Measurements from ENCODE around the gene ZNF230. TPM values are rescaled to one million over a fixed set of nuclear protein-coding genes. Genes with fewer than 3 reads are reported as not detected.

Gene ZNF230
- total RNA-seq, 1 experiment from 2014 or later = 2.9 TPM

DNA sequence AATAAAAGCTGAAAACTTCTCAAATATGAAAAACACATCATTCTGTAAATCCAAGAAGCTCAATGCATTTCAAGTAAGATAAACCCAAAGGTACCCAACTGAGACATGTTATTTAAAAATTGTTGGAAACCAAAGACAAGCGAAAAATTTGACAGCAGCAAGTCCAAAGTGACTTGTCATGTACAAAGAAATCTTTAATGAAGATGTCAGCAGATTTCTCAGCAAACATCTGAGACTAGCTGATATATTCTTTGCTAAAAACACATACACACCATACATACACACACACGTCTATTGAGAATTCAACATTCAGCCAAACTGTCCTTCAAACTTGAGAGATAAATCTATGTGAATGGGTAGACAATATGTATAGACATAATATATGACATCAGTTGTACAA is 16.7 kb downstream of the ZNF230 start:
- Histone ChIP-seq H3K79me2 (ENCODE audit: low read length) (no peaks in the 10 kb centered on the region), H3K9ac (ENCODE audit: low read length) (no peak overlapping the region), H4K20me1 (ENCODE audit: insufficient read depth, low read depth, low read length) (no peaks in the 10 kb centered on the region), H3K27me3 (ENCODE audit: low read length) (no peaks in the 10 kb centered on the region), H3K4me1 (ENCODE audit: low read length) (no peaks in the 10 kb centered on the region), H3K9me2 (replicated peaks; ENCODE audit: insufficient read depth, low read length) (no peaks in the 10 kb centered on the region), H3K9me3 (ENCODE audit: low read length) (peaks cover 11% of the 10 kb centered on the region; the same call in 1 of the 2 replicates), H3K4me3 (ENCODE audit: low read length) (no peak overlapping the region), H3K4me2 (ENCODE audit: low read depth, low read length, poor library complexity, severe bottlenecking) (no peak overlapping the region), H2AFZ (ENCODE audit: low read length) (no peak overlapping the region), H3K27ac (ENCODE audit: low read length) (no peak overlapping the region), H3K36me3 (ENCODE audit: insufficient read depth, low read length) (no peaks in the 10 kb centered on the region)
- no peak for DNase-seq

DNA sequence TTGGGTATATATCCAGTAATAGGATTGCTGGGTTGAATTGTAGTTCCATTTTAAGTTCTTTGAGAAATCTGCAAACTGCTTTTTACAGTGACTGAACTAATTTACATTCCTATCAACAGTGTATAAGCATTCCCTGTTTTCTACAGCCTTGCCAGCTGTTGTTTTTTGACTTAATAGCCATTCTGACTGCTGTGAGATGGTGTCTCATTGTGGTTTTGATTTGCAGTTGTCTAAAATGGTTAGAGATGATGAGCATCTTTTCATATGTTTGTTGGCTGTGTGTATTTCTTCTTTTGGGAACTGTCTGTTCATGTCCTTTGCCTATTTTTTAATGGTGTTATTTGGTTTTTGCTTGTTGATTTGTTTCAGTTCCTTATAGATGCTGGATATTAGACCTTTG is 18.5 kb downstream of the ZNF230 start:
- no peaks in the 10 kb centered on the region for H3K36me3 ChIP-seq (ENCODE audit: insufficient read depth, low read length)
- no peak overlapping the region for H3K4me2 ChIP-seq (ENCODE audit: low read depth, low read length, poor library complexity, severe bottlenecking)
- DNase-seq = no peak
- no peaks in the 10 kb centered on the region for H4K20me1 ChIP-seq (ENCODE audit: insufficient read depth, low read depth, low read length)
- H2AFZ ChIP-seq (ENCODE audit: low read length) = no peak overlapping the region
- H3K9me3 ChIP-seq (ENCODE audit: low read length) = 0 out of 2 replicates have a peak, but pooled peaks cover 3% of the 10 kb centered on the region
- H3K79me2 ChIP-seq (ENCODE audit: low read length) = no peaks in the 10 kb centered on the region
- H3K27ac ChIP-seq (ENCODE audit: low read length) = no peak overlapping the region
- peaks cover 7% of the 10 kb centered on the region for H3K4me1 ChIP-seq (ENCODE audit: low read length)
- no peaks in the 10 kb centered on the region for H3K9me2 ChIP-seq (replicated peaks; ENCODE audit: insufficient read depth, low read length)
- no peaks in the 10 kb centered on the region for H3K27me3 ChIP-seq (ENCODE audit: low read length)
- no peak overlapping the region for H3K4me3 ChIP-seq (ENCODE audit: low read length)
- H3K9ac ChIP-seq (ENCODE audit: low read length) = no peak overlapping the region

DNA sequence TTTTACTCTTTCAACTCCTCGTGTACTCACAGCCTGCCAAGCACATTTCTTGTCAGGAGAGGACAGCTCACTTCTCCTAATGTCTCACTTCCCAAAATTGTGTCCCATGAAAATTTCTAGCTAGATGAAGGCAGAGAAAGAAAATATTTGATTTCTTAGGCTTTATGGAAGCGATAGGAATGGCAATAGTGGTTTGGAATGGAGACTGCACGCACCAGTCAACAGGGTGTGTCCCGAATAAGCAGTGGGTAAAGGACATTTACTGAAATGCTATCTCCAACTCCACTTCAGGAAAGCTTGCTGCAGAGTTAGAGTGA is 22.1 kb downstream of the ZNF230 start:
- H3K4me3 ChIP-seq (ENCODE audit: low read length) = peak overlapping the region; percentile 72; the same call in 1 of the 2 replicates
- H3K4me1 ChIP-seq (ENCODE audit: low read length) = peaks cover 7% of the 10 kb centered on the region
- peaks cover 4% of the 10 kb centered on the region for H3K9me3 ChIP-seq (ENCODE audit: low read length)
- no peak overlapping the region for H3K27ac ChIP-seq (ENCODE audit: low read length)
- no peaks in the 10 kb centered on the region for H3K9me2 ChIP-seq (replicated peaks; ENCODE audit: insufficient read depth, low read length)
- H3K9ac ChIP-seq (ENCODE audit: low read length) = 0 out of 2 replicates have a peak overlapping the region, but pooled peaks have one; percentile 19
- H3K4me2 ChIP-seq (ENCODE audit: low read depth, low read length, poor library complexity, severe bottlenecking) = peak overlapping the region; percentile 65
- peak overlapping the region; percentile 97 for H2AFZ ChIP-seq (ENCODE audit: low read length)
- peaks cover 11% of the 10 kb centered on the region for H3K36me3 ChIP-seq (ENCODE audit: insufficient read depth, low read length)
- H3K79me2 ChIP-seq (ENCODE audit: low read length) = no peaks in the 10 kb centered on the region
- DNase-seq = no peak
- H4K20me1 ChIP-seq (ENCODE audit: insufficient read depth, low read depth, low read length) = no peaks in the 10 kb centered on the region
- no peaks in the 10 kb centered on the region for H3K27me3 ChIP-seq (ENCODE audit: low read length)

DNA sequence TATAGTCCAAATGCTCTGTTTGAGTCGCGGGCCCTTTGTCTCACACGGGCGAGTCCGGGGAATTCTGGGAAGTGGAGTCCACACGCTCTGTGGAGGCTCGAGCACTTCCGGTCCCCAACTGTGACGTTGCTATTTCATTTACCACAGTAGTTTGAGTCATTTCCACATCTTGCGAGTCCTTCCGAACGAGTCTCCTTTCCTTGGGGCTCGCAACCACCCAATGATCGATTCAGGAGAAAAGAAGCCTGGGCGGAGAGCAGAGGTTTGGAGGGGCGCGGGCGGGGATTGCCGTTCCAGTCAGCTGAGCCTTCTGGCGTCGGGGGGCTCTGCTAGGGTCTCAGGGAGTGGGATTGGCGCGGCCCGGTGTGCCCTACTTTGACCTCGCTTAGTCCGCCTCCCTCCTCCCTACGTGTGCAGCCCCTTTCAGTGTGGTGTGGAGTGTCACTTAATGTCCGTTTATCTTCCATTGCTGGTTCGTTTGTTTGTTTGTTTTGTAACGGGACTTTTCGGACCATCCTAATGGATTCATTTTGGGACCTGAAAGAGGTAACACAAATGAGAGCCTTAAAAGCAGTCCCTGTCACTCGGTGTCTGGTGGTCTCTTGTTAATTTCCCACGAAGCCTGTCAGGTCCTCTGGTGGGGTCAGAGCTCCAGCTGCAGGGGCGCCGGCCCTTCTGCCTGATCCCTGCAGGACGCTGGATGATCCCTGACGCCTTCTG is 22.6 kb downstream of the ZNF230 start, which contains the start of gene ZNF222:
TSS of gene ZNF222 (plus strand) at position 163 of the 720 bp plus-strand sequence. CDS start at position 221, 58 bp downstream.
- Histone ChIP-seq H3K9ac (ENCODE audit: low read length) (peak within 1 kb of the TSS; percentile 70), H3K79me2 (ENCODE audit: low read length) (no peaks in the 10 kb centered on the region), H3K9me2 (replicated peaks; ENCODE audit: insufficient read depth, low read length) (no peaks in the 10 kb centered on the region), H4K20me1 (ENCODE audit: insufficient read depth, low read depth, low read length) (no peaks in the 10 kb centered on the region), H3K4me2 (ENCODE audit: low read depth, low read length, poor library complexity, severe bottlenecking) (peak within 1 kb of the TSS; percentile 65), H3K4me3 (ENCODE audit: low read length) (peak within 1 kb of the TSS; percentile 72), H2AFZ (ENCODE audit: low read length) (peak within 1 kb of the TSS; percentile 97), H3K4me1 (ENCODE audit: low read length) (peaks cover 7% of the 10 kb centered on the region), H3K36me3 (ENCODE audit: insufficient read depth, low read length) (peaks cover 11% of the 10 kb centered on the region), H3K9me3 (ENCODE audit: low read length) (peaks cover 9% of the 10 kb centered on the region), H3K27ac (ENCODE audit: low read length) (no peak within 1 kb of the TSS), H3K27me3 (ENCODE audit: low read length) (no peaks in the 10 kb centered on the region)
- DNase-seq = peak; percentile 86

DNA sequence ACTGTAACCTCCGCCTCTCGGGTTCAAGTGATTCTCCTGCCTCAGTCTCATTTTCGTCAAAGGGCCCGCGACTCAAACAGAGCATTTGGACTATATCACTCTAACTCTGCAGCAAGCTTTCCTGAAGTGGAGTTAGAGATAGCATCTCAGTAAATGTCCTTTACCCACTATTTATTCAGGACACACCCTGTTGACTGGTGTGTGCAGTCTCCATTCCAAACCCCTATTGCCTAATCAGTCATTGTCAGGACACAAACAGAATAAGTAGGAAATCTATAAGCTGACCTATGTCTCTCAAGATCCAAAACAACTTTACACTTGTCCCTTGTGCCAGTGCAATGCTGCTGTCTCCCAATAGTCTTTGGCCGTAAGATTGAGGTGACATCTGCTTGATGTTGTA is 23.9 kb downstream of the ZNF230 start:
- Histone ChIP-seq H3K79me2 (ENCODE audit: low read length) (no peaks in the 10 kb centered on the region), H3K27me3 (ENCODE audit: low read length) (no peaks in the 10 kb centered on the region), H3K4me3 (ENCODE audit: low read length) (no peak overlapping the region), H3K27ac (ENCODE audit: low read length) (no peak overlapping the region), H3K9me2 (replicated peaks; ENCODE audit: insufficient read depth, low read length) (no peaks in the 10 kb centered on the region), H3K4me1 (ENCODE audit: low read length) (peaks cover 7% of the 10 kb centered on the region), H2AFZ (ENCODE audit: low read length) (no peak overlapping the region), H3K9me3 (ENCODE audit: low read length) (peaks cover 14% of the 10 kb centered on the region), H3K4me2 (ENCODE audit: low read depth, low read length, poor library complexity, severe bottlenecking) (no peak overlapping the region), H4K20me1 (ENCODE audit: insufficient read depth, low read depth, low read length) (no peaks in the 10 kb centered on the region), H3K9ac (ENCODE audit: low read length) (no peak overlapping the region), H3K36me3 (ENCODE audit: insufficient read depth, low read length) (peaks cover 15% of the 10 kb centered on the region)
- no peak for DNase-seq

GRCh38 chr19:44032001-44032610 is 29.3 kb downstream of the ZNF230 start:
- H3K27me3 ChIP-seq (ENCODE audit: low read length) = no peaks in the 10 kb centered on the region
- no peak overlapping the region for H3K27ac ChIP-seq (ENCODE audit: low read length)
- no peaks in the 10 kb centered on the region for H3K4me1 ChIP-seq (ENCODE audit: low read length)
- DNase-seq = no peak
- no peaks in the 10 kb centered on the region for H3K79me2 ChIP-seq (ENCODE audit: low read length)
- H4K20me1 ChIP-seq (ENCODE audit: insufficient read depth, low read depth, low read length) = no peaks in the 10 kb centered on the region
- peaks cover 26% of the 10 kb centered on the region for H3K9me3 ChIP-seq (ENCODE audit: low read length)
- H3K9me2 ChIP-seq (replicated peaks; ENCODE audit: insufficient read depth, low read length) = no peaks in the 10 kb centered on the region
- H3K4me3 ChIP-seq (ENCODE audit: low read length) = no peak overlapping the region
- peaks cover 22% of the 10 kb centered on the region for H3K36me3 ChIP-seq (ENCODE audit: insufficient read depth, low read length)
- H3K9ac ChIP-seq (ENCODE audit: low read length) = no peak overlapping the region
- H3K4me2 ChIP-seq (ENCODE audit: low read depth, low read length, poor library complexity, severe bottlenecking) = no peak overlapping the region
- no peak overlapping the region for H2AFZ ChIP-seq (ENCODE audit: low read length)

DNA sequence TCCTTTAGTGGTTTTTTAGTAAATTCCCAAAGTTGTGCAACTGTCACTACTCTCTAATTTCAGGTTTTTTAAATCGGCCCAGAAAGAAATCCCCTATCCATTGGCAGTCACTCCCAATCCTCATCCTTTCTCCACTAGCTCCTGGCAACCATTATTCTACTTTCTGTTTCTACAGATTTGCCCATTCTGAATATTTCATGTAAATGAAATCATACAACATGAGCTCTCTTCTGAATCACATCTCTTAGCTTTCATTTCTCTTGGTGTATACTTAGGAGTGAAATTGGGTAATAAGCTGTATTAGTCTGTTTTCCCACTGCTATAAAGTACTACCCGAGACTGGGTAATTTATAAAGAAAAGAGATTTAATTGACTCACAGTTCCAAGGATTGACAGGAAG is 39.4 kb downstream of the ZNF230 start:
- H3K27ac ChIP-seq (ENCODE audit: low read length) = no peak overlapping the region
- no peaks in the 10 kb centered on the region for H3K79me2 ChIP-seq (ENCODE audit: low read length)
- H3K4me1 ChIP-seq (ENCODE audit: low read length) = no peaks in the 10 kb centered on the region
- H3K36me3 ChIP-seq (ENCODE audit: insufficient read depth, low read length) = no peaks in the 10 kb centered on the region
- no peaks in the 10 kb centered on the region for H4K20me1 ChIP-seq (ENCODE audit: insufficient read depth, low read depth, low read length)
- H3K4me2 ChIP-seq (ENCODE audit: low read depth, low read length, poor library complexity, severe bottlenecking) = no peak overlapping the region
- no peaks in the 10 kb centered on the region for H3K9me2 ChIP-seq (replicated peaks; ENCODE audit: insufficient read depth, low read length)
- H2AFZ ChIP-seq (ENCODE audit: low read length) = no peak overlapping the region
- no peak for DNase-seq
- H3K27me3 ChIP-seq (ENCODE audit: low read length) = no peaks in the 10 kb centered on the region
- H3K9me3 ChIP-seq (ENCODE audit: low read length) = no peaks in the 10 kb centered on the region
- no peak overlapping the region for H3K9ac ChIP-seq (ENCODE audit: low read length)
- H3K4me3 ChIP-seq (ENCODE audit: low read length) = no peak overlapping the region

GRCh38 chr19:44050740-44051649 is 48.2 kb downstream of the ZNF230 start:
- Histone ChIP-seq H3K27ac (ENCODE audit: low read length) (no peak overlapping the region), H3K79me2 (ENCODE audit: low read length) (no peaks in the 10 kb centered on the region), H3K36me3 (ENCODE audit: insufficient read depth, low read length) (no peaks in the 10 kb centered on the region), H3K9ac (ENCODE audit: low read length) (no peak overlapping the region), H2AFZ (ENCODE audit: low read length) (no peak overlapping the region), H3K9me3 (ENCODE audit: low read length) (no peaks in the 10 kb centered on the region), H4K20me1 (ENCODE audit: insufficient read depth, low read depth, low read length) (no peaks in the 10 kb centered on the region), H3K4me1 (ENCODE audit: low read length) (no peaks in the 10 kb centered on the region), H3K4me3 (ENCODE audit: low read length) (no peak overlapping the region), H3K4me2 (ENCODE audit: low read depth, low read length, poor library complexity, severe bottlenecking) (no peak overlapping the region), H3K27me3 (ENCODE audit: low read length) (no peaks in the 10 kb centered on the region), H3K9me2 (replicated peaks; ENCODE audit: insufficient read depth, low read length) (no peaks in the 10 kb centered on the region)
- DNase-seq = no peak
